Hepatic stellate cell (primary cell): ENCODE measurements around the gene KCNH3.
"Not testable (repeated sequence)": the region's sequence is repeated elsewhere in the genome, so short reads cannot be mapped to it uniquely, and the experiment has no call there.

Experiments
- DNase-seq: peaks from one replicate; pipeline ENCODE4 v3.0.0; 2011; ENCODE audit warnings: low spot score

KCNH3 gene

GRCh38 chr12:49525942-49526341 is 12.9 kb upstream of the KCNH3 start:
- no peak for DNase-seq

GRCh38 chr12:49527361-49528130 is 11.3 kb upstream of the KCNH3 start:
- no peak for DNase-seq

- DNase-seq = no peak
Observed at GRCh38 chr12:49529414-49529813, 9.4 kb upstream of the KCNH3 start.

- DNase-seq = no peak
Observed at GRCh38 chr12:49531745-49532144, 7.1 kb upstream of the KCNH3 start.

GRCh38 chr12:49533331-49533730 is 5.5 kb upstream of the KCNH3 start:
- no peak for DNase-seq

GRCh38 chr12:49534122-49534521 is 4.7 kb upstream of the KCNH3 start:
- DNase-seq = not testable (repeated sequence)

- DNase-seq = no peak
Observed at GRCh38 chr12:49534731-49535278, 4.0 kb upstream of the KCNH3 start.

- DNase-seq = no peak
Observed at GRCh38 chr12:49535921-49536525, 2.8 kb upstream of the KCNH3 start.

GRCh38 chr12:49536526-49537071 is 2.2 kb upstream of the KCNH3 start:
- DNase-seq = no peak

GRCh38 chr12:49537231-49537751 is 1.5 kb upstream of the KCNH3 start:
- DNase-seq = no peak

- DNase-seq = no peak
Observed at GRCh38 chr12:49537752-49538509, 899 bp upstream of the KCNH3 start.

- DNase-seq = no peak
Observed at GRCh38 chr12:49539406-49540228, 787 bp downstream of the KCNH3 start.

GRCh38 chr12:49540229-49541139 is 1.7 kb downstream of the KCNH3 start:
- no peak for DNase-seq

GRCh38 chr12:49541140-49541861 is 2.5 kb downstream of the KCNH3 start:
- no peak for DNase-seq

GRCh38 chr12:49541911-49542505 is 3.2 kb downstream of the KCNH3 start:
- no peak for DNase-seq

- DNase-seq = no peak
Observed at GRCh38 chr12:49542592-49543160, 3.8 kb downstream of the KCNH3 start.

- no peak for DNase-seq
Observed at GRCh38 chr12:49543221-49543913, 4.5 kb downstream of the KCNH3 start.
